ENCODE measurements around the gene WDR82. TPM values are rescaled to one million over a fixed set of nuclear protein-coding genes. Genes with fewer than 3 reads are reported as not detected.

The WDR82 gene
- total and polyA plus RNA-seq, 2 donors (not counting 1 experiment from before 2014, with no cell fraction given) = 71.2 to 77.7 TPM

GRCh38 chr3:52315006-52315405, 36.6 kb upstream of the WDR82 start:
- no peaks in the 10 kb centered on the region for H3K79me2 ChIP-seq (ENCODE audit: control insufficient read depth, insufficient read depth, low read length)
- no peaks in the 10 kb centered on the region for H3K27me3 ChIP-seq (ENCODE audit: control insufficient read depth, insufficient read depth, low read length)
- H3K9ac ChIP-seq (ENCODE audit: insufficient read depth, low read length) = no peak overlapping the region
- no peak overlapping the region for H2AFZ ChIP-seq (ENCODE audit: low read length)
- H3K27ac ChIP-seq (ENCODE audit: insufficient read depth, low read length) = no peak overlapping the region
- no peaks in the 10 kb centered on the region for H3K36me3 ChIP-seq (ENCODE audit: control insufficient read depth, insufficient read depth, low read length)
- peaks cover 7% of the 10 kb centered on the region for H3K4me1 ChIP-seq (ENCODE audit: control insufficient read depth, extremely low read depth, insufficient read depth, low read length)
- no peak overlapping the region for H3K4me2 ChIP-seq (ENCODE audit: extremely low read depth, insufficient read depth, low read length)
- no peaks in the 10 kb centered on the region for H3K9me3 ChIP-seq (ENCODE audit: control insufficient read depth, insufficient read depth, low read depth, low read length)
- H3K4me3 ChIP-seq (replicated peaks in 1 of 4; ENCODE audit: control extremely low read depth in 1 of 4, insufficient read depth in 1 of 4, low read depth in 3 of 4, low read length in 4 of 4) = no peak overlapping the region
- H4K20me1 ChIP-seq (ENCODE audit: control insufficient read depth, extremely low read depth, insufficient read depth, low read length) = no peaks in the 10 kb centered on the region
- no peak for DNase-seq (ENCODE audit: low read depth in 2 of 2)
- TF ChIP-seq CTCF (conservative IDR thresholded peaks at IDR 0.05 in 1 of 2, IDR thresholded peaks at IDR 0.05 in 1 of 2; ENCODE audit: low read depth in 1 of 2, low read length in 2 of 2) (no peak), EZH2 (IDR thresholded peaks at IDR 0.05; ENCODE audit: low read length, missing control alignments) (no peak)

DNA sequence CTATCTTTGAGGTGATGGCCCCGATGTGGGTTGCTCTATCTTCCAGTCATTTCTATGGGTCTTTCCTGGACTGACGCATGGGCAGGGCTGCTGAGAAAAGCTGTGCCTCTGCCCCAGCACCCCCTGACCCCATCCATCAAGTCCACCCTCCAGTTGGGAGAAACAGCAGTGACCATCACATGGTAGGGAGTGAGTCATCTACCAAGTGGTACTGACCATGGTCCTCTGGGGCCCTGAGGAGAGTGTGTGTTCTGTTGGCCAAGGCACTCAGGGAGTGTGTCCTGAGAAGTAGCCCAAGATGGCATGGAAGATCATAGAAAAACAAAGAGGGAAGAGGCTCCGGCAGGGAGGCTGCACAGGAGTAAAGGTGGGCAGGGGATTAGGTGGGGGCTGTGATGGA, 36.0 kb upstream of the WDR82 start:
- no peak overlapping the region for H3K9ac ChIP-seq (ENCODE audit: insufficient read depth, low read length)
- H2AFZ ChIP-seq (ENCODE audit: low read length) = no peak overlapping the region
- H3K79me2 ChIP-seq (ENCODE audit: control insufficient read depth, insufficient read depth, low read length) = no peaks in the 10 kb centered on the region
- no peaks in the 10 kb centered on the region for H3K36me3 ChIP-seq (ENCODE audit: control insufficient read depth, insufficient read depth, low read length)
- no peak overlapping the region for H3K4me2 ChIP-seq (ENCODE audit: extremely low read depth, insufficient read depth, low read length)
- peak in 1 of 2 donors; percentile 31 for DNase-seq (ENCODE audit: low read depth in 2 of 2)
- H3K27me3 ChIP-seq (ENCODE audit: control insufficient read depth, insufficient read depth, low read length) = no peaks in the 10 kb centered on the region
- TF ChIP-seq CTCF (conservative IDR thresholded peaks at IDR 0.05 in 1 of 2, IDR thresholded peaks at IDR 0.05 in 1 of 2; ENCODE audit: low read depth in 1 of 2, low read length in 2 of 2) (no peak), EZH2 (IDR thresholded peaks at IDR 0.05; ENCODE audit: low read length, missing control alignments) (no peak)
- H3K4me3 ChIP-seq (replicated peaks in 1 of 4; ENCODE audit: control extremely low read depth in 1 of 4, insufficient read depth in 1 of 4, low read depth in 3 of 4, low read length in 4 of 4) = no peak overlapping the region
- H3K9me3 ChIP-seq (ENCODE audit: control insufficient read depth, insufficient read depth, low read depth, low read length) = no peaks in the 10 kb centered on the region
- no peak overlapping the region for H3K27ac ChIP-seq (ENCODE audit: insufficient read depth, low read length)
- H3K4me1 ChIP-seq (ENCODE audit: control insufficient read depth, extremely low read depth, insufficient read depth, low read length) = peaks cover 7% of the 10 kb centered on the region
- no peaks in the 10 kb centered on the region for H4K20me1 ChIP-seq (ENCODE audit: control insufficient read depth, extremely low read depth, insufficient read depth, low read length)

DNA sequence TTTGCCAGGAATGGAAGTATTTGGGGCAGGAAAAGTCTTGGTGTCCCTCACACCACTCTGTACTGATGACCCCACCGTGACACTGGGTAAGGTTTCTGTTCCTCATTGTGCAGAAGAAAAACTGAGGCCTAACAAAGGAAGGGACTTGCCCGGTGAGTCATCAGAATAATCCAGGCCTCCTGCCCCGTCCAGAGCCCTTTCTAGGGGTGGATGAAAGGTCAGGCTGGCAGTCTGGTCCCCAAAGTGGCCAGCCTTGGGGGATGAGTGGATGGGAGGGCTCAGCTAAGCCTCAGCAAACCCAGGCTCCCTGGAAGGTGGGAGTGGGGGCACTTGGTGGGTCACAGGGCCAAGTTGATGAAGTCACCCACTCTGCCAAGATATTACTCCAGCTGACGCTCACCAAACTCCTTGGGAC, 35.3 kb upstream of the WDR82 start:
- Histone ChIP-seq H3K27ac (ENCODE audit: insufficient read depth, low read length) (no peak overlapping the region), H3K9me3 (ENCODE audit: control insufficient read depth, insufficient read depth, low read depth, low read length) (no peaks in the 10 kb centered on the region), H4K20me1 (ENCODE audit: control insufficient read depth, extremely low read depth, insufficient read depth, low read length) (no peaks in the 10 kb centered on the region), H3K4me1 (ENCODE audit: control insufficient read depth, extremely low read depth, insufficient read depth, low read length) (peaks cover 7% of the 10 kb centered on the region), H3K27me3 (ENCODE audit: control insufficient read depth, insufficient read depth, low read length) (no peaks in the 10 kb centered on the region), H3K4me3 (replicated peaks in 1 of 4; ENCODE audit: control extremely low read depth in 1 of 4, insufficient read depth in 1 of 4, low read depth in 3 of 4, low read length in 4 of 4) (no peak overlapping the region), H3K9ac (ENCODE audit: insufficient read depth, low read length) (no peak overlapping the region), H3K4me2 (ENCODE audit: extremely low read depth, insufficient read depth, low read length) (no peak overlapping the region), H3K79me2 (ENCODE audit: control insufficient read depth, insufficient read depth, low read length) (no peaks in the 10 kb centered on the region), H3K36me3 (ENCODE audit: control insufficient read depth, insufficient read depth, low read length) (no peaks in the 10 kb centered on the region), H2AFZ (ENCODE audit: low read length) (no peak overlapping the region)
- TF ChIP-seq CTCF (conservative IDR thresholded peaks at IDR 0.05 in 1 of 2, IDR thresholded peaks at IDR 0.05 in 1 of 2; ENCODE audit: low read depth in 1 of 2, low read length in 2 of 2) (no peak), EZH2 (IDR thresholded peaks at IDR 0.05; ENCODE audit: low read length, missing control alignments) (no peak)
- DNase-seq (ENCODE audit: low read depth in 2 of 2) = peak; percentile 22 to 38

Data from fibroblast of lung (primary cell).